Measurements from ENCODE around the gene GZMM. TPM values are rescaled to one million over a fixed set of nuclear protein-coding genes. Genes with fewer than 3 reads are reported as not detected.

GZMM gene
- total RNA-seq, 1 experiment from 2014 or later = 0.59 TPM

DNA sequence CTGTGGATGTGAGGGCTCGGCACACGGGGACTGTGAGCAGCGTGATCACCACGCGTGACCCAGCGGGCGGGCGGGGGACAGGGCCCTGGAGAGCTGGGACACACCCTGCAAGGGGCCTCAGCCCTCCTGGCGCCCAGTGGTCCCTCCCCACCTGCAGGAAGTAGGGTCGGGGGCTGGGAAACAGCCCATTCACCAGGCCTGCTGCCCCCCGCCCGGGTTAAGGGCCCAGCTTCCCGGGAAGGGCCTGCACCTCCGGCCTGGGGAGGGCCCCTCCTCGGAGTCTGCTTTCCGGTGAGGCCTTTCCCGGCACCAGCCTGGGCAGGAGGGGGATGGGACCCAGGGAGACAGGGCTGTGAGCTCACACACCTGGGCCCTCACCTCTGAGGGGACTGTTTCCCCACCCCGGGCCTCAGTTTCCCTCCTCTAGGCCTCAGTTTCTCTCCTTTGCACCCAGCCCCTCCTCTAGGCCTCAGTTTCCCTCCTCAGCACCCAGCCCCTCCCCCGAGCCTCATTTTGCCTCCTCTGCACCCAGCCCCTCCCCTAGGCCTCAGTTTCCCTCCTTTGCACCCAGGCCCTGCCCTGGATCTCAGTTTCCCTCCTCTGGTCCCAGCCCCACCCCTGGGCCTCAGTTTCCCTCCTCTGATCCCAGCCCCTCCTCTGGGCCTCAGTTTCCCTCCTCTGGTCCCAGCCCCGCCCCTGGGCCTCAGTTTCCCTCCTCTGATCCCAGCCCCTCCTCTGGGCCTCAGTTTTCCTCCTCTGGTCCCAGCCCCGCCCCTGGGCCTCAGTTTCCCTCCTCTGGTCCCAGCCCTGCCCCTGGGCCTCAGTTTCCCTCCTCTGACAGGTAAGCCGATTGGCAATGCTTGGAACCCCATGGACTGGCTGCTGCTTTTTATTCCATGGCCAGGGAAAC, 49.4 kb upstream of the GZMM start:
- H3K9me2 ChIP-seq (ENCODE audit: insufficient read depth) = no peaks in the 10 kb centered on the region
- H3K79me2 ChIP-seq (ENCODE audit: insufficient read depth, low read length) = no peaks in the 10 kb centered on the region
- CTCF ChIA-PET = interaction anchor here (2.2 to 2.6 kb wide), 2 partner anchors 12 to 16 kb away, joined by 11 to 29 read pairs; partner anchors contain the start of gene TPGS1
- peaks cover 5 to 12% of the 10 kb centered on the region in 2 experiments for H3K4me1 ChIP-seq (ENCODE audit: control insufficient read depth in 1 of 2, insufficient read depth in 2 of 2, low read length in 2 of 2)
- H4K20me1 ChIP-seq (ENCODE audit: insufficient read depth) = no peaks in the 10 kb centered on the region
- H3K36me3 ChIP-seq (ENCODE audit: control insufficient read depth in 1 of 2, insufficient read depth in 2 of 2, low read length in 2 of 2) = no peaks in the 10 kb centered on the region
- no peak overlapping the region for H3K4me3 ChIP-seq (replicated peaks in 1 of 2; ENCODE audit: low read depth in 1 of 2, low read length in 2 of 2)
- POLR2A ChIA-PET = no interaction called here
- H3K27ac ChIP-seq (ENCODE audit: low read depth, low read length) = no peak overlapping the region; the same call in 1 of the 2 replicates
- TF ChIP-seq CBX3 (IDR thresholded peaks at IDR 0.05; ENCODE audit: low read depth) (no peak), ELF1 (IDR thresholded peaks at IDR 0.05; ENCODE audit: borderline replicate concordance, low read depth) (no peak), SIN3A (IDR thresholded peaks at IDR 0.05; ENCODE audit: low read depth) (no peak), SRF (IDR thresholded peaks at IDR 0.05; ENCODE audit: low read depth) (no peak), JUND (IDR thresholded peaks at IDR 0.05) (no peak), YY1 (IDR thresholded peaks at IDR 0.05; ENCODE audit: extremely low read depth, insufficient replicate concordance, low read depth, low read length) (no peak), EZH2 (IDR thresholded peaks at IDR 0.05) (no peak), FOSL1 (IDR thresholded peaks at IDR 0.05; ENCODE audit: low read depth) (no peak), TCF7L2 (IDR thresholded peaks at IDR 0.05; ENCODE audit: borderline replicate concordance, extremely low read depth, insufficient read depth, insufficient read length) (no peak), RAD21 (IDR thresholded peaks at IDR 0.05; ENCODE audit: low read depth) (no peak), EGR1 (IDR thresholded peaks at IDR 0.05; ENCODE audit: low read depth) (no peak), ZFX (IDR thresholded peaks at IDR 0.05) (no peak), EZH2phosphoT487 (IDR thresholded peaks at IDR 0.05; ENCODE audit: borderline replicate concordance) (no peak), ZNF274 (IDR thresholded peaks at IDR 0.05; ENCODE audit: low read depth, low read length) (no peak)
- TF ChIP-seq, protein P1, sequence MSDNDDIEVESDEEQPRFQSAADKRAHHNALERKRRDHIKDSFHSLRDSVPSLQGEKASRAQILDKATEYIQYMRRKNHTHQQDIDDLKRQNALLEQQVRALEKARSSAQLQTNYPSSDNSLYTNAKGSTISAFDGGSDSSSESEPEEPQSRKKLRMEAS (IDR thresholded peaks at IDR 0.05) = no peak
- TF ChIP-seq, protein P2, sequence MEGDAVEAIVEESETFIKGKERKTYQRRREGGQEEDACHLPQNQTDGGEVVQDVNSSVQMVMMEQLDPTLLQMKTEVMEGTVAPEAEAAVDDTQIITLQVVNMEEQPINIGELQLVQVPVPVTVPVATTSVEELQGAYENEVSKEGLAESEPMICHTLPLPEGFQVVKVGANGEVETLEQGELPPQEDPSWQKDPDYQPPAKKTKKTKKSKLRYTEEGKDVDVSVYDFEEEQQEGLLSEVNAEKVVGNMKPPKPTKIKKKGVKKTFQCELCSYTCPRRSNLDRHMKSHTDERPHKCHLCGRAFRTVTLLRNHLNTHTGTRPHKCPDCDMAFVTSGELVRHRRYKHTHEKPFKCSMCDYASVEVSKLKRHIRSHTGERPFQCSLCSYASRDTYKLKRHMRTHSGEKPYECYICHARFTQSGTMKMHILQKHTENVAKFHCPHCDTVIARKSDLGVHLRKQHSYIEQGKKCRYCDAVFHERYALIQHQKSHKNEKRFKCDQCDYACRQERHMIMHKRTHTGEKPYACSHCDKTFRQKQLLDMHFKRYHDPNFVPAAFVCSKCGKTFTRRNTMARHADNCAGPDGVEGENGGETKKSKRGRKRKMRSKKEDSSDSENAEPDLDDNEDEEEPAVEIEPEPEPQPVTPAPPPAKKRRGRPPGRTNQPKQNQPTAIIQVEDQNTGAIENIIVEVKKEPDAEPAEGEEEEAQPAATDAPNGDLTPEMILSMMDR (IDR thresholded peaks at IDR 0.05 in 2 of 3, conservative IDR thresholded peaks at IDR 0.05 in 1 of 3; ENCODE audit: borderline replicate concordance in 1 of 3, insufficient read depth in 1 of 3, low read depth in 2 of 3, low read length in 2 of 3) = no peak
- TF ChIP-seq, protein P3, sequence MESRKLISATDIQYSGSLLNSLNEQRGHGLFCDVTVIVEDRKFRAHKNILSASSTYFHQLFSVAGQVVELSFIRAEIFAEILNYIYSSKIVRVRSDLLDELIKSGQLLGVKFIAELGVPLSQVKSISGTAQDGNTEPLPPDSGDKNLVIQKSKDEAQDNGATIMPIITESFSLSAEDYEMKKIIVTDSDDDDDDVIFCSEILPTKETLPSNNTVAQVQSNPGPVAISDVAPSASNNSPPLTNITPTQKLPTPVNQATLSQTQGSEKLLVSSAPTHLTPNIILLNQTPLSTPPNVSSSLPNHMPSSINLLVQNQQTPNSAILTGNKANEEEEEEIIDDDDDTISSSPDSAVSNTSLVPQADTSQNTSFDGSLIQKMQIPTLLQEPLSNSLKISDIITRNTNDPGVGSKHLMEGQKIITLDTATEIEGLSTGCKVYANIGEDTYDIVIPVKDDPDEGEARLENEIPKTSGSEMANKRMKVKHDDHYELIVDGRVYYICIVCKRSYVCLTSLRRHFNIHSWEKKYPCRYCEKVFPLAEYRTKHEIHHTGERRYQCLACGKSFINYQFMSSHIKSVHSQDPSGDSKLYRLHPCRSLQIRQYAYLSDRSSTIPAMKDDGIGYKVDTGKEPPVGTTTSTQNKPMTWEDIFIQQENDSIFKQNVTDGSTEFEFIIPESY (IDR thresholded peaks at IDR 0.05; ENCODE audit: extremely low read depth, insufficient replicate concordance, low read length) = no peak
- H3K9me3 ChIP-seq (ENCODE audit: control insufficient read depth in 1 of 2, insufficient read depth in 1 of 2, low read depth in 1 of 2, low read length in 2 of 2) = no peaks in the 10 kb centered on the region; a peak in 1 of 4 replicates
- H3K4me2 ChIP-seq (ENCODE audit: low read length) = no peak overlapping the region
- H3K27me3 ChIP-seq (ENCODE audit: insufficient read depth, low read length) = no peaks in the 10 kb centered on the region
- H2AFZ ChIP-seq (ENCODE audit: low read depth, low read length, poor library complexity, severe bottlenecking) = no peak overlapping the region
- intact Hi-C loops (cut with micrococcal nuclease) = no loop called here
- no TSS peak for BruUV-seq (replicated peaks)
- RAD21 ChIA-PET (ENCODE audit: low non-redundant PET in 1 of 2, low total read pairs in 2 of 2, uncharacterized antibody in 2 of 2, unreplicated experiment in 2 of 2) = no interaction called here
- DNase-seq (ENCODE audit: low read depth, low spot score) (no peak), ATAC-seq (no peak)
- no peak overlapping the region for H3K9ac ChIP-seq (ENCODE audit: low read length)

All from HCT116 (cell line).